Uterus (tissue), 2 donors: ENCODE data around the gene MANEAL.

Experiments used
- CTCF ChIP-seq, 4 experiments: fragments of 200-600 bp in 2 of 4; fragments of 450-650 bp in 2 of 4; sonication (generic) in 2 of 4; IDR thresholded peaks; one replicate each; pipeline ENCODE4 v1.5.1; 2016 to 2019; ENCODE audit warnings: antibody characterized with exemption in 4 of 4, mild to moderate bottlenecking in 2 of 4, moderate library complexity in 1 of 4
- POLR2A ChIP-seq, 2 donors: fragments of 450-650 bp; IDR thresholded peaks; one replicate each; pipeline ENCODE4 v1.6.1; 2016; ENCODE audit warnings: antibody characterized with exemption in 2 of 2, mild to moderate bottlenecking in 1 of 2, moderate library complexity in 1 of 2

GRCh38 chr1:37808369-37809319 lies 15.0 kb downstream of the MANEAL start:
- no peak for TF ChIP-seq CTCF (IDR thresholded peaks at IDR 0.05)
- TF ChIP-seq POLR2A (IDR thresholded peaks at IDR 0.05), result no peak
